Spleen (tissue), 11 donors: ENCODE measurements around the gene LGI4. TPM values are rescaled to one million over a fixed set of nuclear protein-coding genes. Genes with fewer than 3 reads are reported as not detected.

Experiments
- DNase-seq: peaks from one replicate; pipeline ENCODE4 v3.0.0-alpha.2; 2020
- H3K27ac ChIP-seq, 8 donors: fragments of 200-600 bp; sonication (generic) in 7 of 8; 1 replicate in 4 of 8; 2 replicates in 4 of 8; pipeline versions ENCODE4 v1.5.0 to v1.8.0; 2016 to 2021; ENCODE audit warnings: inconsistent platforms in 4 of 8, mild to moderate bottlenecking in 4 of 8, moderate library complexity in 1 of 8
- H3K27me3 ChIP-seq, 7 donors: fragments of 200-600 bp; sonication (generic) in 6 of 7; replicated peaks in 1 of 7; 1 replicate in 4 of 7; 2 replicates in 3 of 7; pipeline versions ENCODE4 v1.5.0 to v1.8.0; 2016 to 2021; ENCODE audit warnings: inconsistent platforms in 3 of 7, mild to moderate bottlenecking in 1 of 7
- H3K36me3 ChIP-seq, 6 donors: fragments of 200-600 bp; sonication (generic) in 5 of 6; 1 replicate in 4 of 6; 2 replicates in 2 of 6; pipeline versions ENCODE4 v1.5.0 to v1.8.0; 2016 to 2021; ENCODE audit warnings: inconsistent platforms in 2 of 6
- H3K4me1 ChIP-seq, 6 donors: fragments of 200-600 bp; sonication (generic) in 5 of 6; 1 replicate in 3 of 6; 2 replicates in 3 of 6; pipeline versions ENCODE4 v1.5.0 to v1.8.0; 2016 to 2021; ENCODE audit warnings: inconsistent platforms in 3 of 6
- H3K4me3 ChIP-seq, 8 donors: fragments of 200-600 bp; sonication (generic) in 7 of 8; 1 replicate in 4 of 8; 2 replicates in 4 of 8; pipeline versions ENCODE4 v1.5.0 to v1.8.0; 2016 to 2021; ENCODE audit warnings: inconsistent platforms in 4 of 8, mild to moderate bottlenecking in 4 of 8, moderate library complexity in 2 of 8
- H3K9me3 ChIP-seq, 8 donors: fragments of 200-600 bp; sonication (generic) in 7 of 8; 1 replicate in 4 of 8; 2 replicates in 4 of 8; pipeline versions ENCODE4 v1.5.0 to v1.8.0; 2016 to 2021; ENCODE audit warnings: inconsistent platforms in 4 of 8
- POLR2A ChIP-seq, 3 donors: fragments of 450-650 bp; IDR thresholded peaks; one replicate each; pipeline ENCODE4 v1.5.1; 2017; ENCODE audit warnings: antibody characterized with exemption in 3 of 3, mild to moderate bottlenecking in 1 of 3
- POLR2AphosphoS5 ChIP-seq, 3 donors: sonication (generic); formaldehyde crosslinking; IDR thresholded peaks; one replicate each; pipeline ENCODE4 v1.5.1; 2017; ENCODE audit warnings: antibody characterized with exemption in 3 of 3
- WGBS, 5 donors: extraction: QIAGEN DNeasy Blood & Tissue Kit in 3 of 5; methylation state at CpG; one replicate each; pipeline versions ENCODE4 v1.1.5 to v1.1.7; 2013 to 2018; 5-methylcytosine and 5-hydroxymethylcytosine counted together
- intact Hi-C: fragments of 100-400 bp; cut with DNase I; formaldehyde crosslinking; loops from one replicate; pipeline ENCODE4 v1.15.0; 2023; ENCODE audit warnings: low total_unique reads
- polyA plus RNA-seq, 3 donors: library from polyadenylated mRNA; stranded (reverse); fragments of 200-250 nt; gene quantifications; one replicate each; pipeline ENCODE4 v1.2.1, GENCODE V29; 2013
- total RNA-seq, 7 donors: library from RNA; depleted of rRNA in 3 of 7; stranded (reverse); fragments of >200 nt in 3 of 7; fragmentation: NEBNext Ultra II Directional in 4 of 7; extraction: Animal tissue kit (Norgen Biotek cat#: 25700) in 4 of 7; gene quantifications; one replicate each; pipeline versions ENCODE4 v1.1.0 to v1.2.1, GENCODE V29; 2016 to 2021
- TF ChIP-seq, protein P1 (sequence below), 11 experiments: fragments of 200-600 bp in 7 of 11; fragments of 450-650 bp in 4 of 11; sonication (generic) in 4 of 11; IDR thresholded peaks in 8 of 11; conservative IDR thresholded peaks in 3 of 11; 1 replicate in 7 of 11; 2 replicates in 4 of 11; pipeline versions ENCODE4 v1.4.0 to v1.8.0; 2016 to 2021; ENCODE audit warnings: antibody characterized with exemption in 11 of 11, inconsistent platforms in 4 of 11, mild to moderate bottlenecking in 1 of 11
- donor health status: healthy with polysubstance abuse.
- donor health status: DM: no; HTN: no; CAD: no; lungs with moderate emphysema.
- donor health status: DM: no; HTN: no; CAD: no.
- donor health status: Bipolar disorder and iron deficiency.
- donor health status: healthy.
- donor health status: DM: no; HTN: no; CAD: no.
- donor health status: DM: yes; HTN: yes; CAD: no.

The LGI4 gene
- total and polyA plus RNA-seq, 10 donors = 0.68 to 9.7 (median 1.6) TPM; not detected in 1

DNA sequence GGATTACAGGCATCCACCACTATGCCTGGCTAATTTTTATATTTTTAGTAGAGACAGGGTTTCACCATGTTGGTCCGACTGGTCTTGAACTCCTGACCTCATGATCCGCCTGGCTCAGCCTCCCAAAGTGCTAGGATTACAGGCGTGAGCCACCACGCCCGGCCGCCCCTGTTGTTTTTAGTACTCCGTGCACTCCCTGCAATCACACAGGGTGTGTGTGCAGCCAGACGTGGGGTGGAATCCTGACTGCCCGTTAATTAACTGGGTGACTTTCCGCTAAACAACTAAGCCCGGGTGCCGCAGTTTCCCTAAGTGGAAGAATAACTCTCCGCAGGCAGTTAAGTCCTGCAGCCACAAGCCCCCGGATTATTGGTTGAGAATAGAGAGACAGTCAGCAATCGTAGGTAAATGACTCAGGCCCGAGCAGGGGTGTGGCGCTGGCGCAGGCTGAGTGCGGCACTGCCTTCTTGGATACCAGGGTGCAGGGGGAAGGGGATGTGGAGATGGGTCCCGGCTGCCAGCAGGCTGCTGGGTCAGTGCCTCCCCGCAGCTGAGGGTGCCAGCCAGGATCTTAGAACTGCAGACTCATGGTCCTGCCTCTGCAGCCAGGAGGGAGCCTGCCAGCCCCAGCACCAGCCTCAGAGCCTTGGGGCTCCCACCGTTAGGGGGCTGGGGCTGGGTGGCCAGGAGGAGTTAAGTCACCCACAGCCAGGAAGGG, 25.3 kb downstream of the LGI4 start:
- Histone ChIP-seq H3K27me3 (peaks cover 0 to 23% (median 0%) of the 10 kb centered on the region in 7 donors), H3K27ac (no peak overlapping the region), H3K4me3 (no peak overlapping the region), H3K4me1 (peaks cover 3 to 7% (median 4%) of the 10 kb centered on the region in 6 donors), H3K36me3 (no peaks in the 10 kb centered on the region), H3K9me3 (no peaks in the 10 kb centered on the region)
- TF ChIP-seq POLR2A (IDR thresholded peaks at IDR 0.05) = no peak
- TF ChIP-seq, protein P1, sequence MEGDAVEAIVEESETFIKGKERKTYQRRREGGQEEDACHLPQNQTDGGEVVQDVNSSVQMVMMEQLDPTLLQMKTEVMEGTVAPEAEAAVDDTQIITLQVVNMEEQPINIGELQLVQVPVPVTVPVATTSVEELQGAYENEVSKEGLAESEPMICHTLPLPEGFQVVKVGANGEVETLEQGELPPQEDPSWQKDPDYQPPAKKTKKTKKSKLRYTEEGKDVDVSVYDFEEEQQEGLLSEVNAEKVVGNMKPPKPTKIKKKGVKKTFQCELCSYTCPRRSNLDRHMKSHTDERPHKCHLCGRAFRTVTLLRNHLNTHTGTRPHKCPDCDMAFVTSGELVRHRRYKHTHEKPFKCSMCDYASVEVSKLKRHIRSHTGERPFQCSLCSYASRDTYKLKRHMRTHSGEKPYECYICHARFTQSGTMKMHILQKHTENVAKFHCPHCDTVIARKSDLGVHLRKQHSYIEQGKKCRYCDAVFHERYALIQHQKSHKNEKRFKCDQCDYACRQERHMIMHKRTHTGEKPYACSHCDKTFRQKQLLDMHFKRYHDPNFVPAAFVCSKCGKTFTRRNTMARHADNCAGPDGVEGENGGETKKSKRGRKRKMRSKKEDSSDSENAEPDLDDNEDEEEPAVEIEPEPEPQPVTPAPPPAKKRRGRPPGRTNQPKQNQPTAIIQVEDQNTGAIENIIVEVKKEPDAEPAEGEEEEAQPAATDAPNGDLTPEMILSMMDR (IDR thresholded peaks at IDR 0.05 in 8 of 11, conservative IDR thresholded peaks at IDR 0.05 in 3 of 11) = no peak
- TF ChIP-seq POLR2AphosphoS5 (IDR thresholded peaks at IDR 0.05) = no peak
- 73 to 83% (median 76%) methylated on average over 22 of the region's 22 CpGs for WGBS, 5 donors
- intact Hi-C loops = no loop called here
- DNase-seq = no peak

DNA sequence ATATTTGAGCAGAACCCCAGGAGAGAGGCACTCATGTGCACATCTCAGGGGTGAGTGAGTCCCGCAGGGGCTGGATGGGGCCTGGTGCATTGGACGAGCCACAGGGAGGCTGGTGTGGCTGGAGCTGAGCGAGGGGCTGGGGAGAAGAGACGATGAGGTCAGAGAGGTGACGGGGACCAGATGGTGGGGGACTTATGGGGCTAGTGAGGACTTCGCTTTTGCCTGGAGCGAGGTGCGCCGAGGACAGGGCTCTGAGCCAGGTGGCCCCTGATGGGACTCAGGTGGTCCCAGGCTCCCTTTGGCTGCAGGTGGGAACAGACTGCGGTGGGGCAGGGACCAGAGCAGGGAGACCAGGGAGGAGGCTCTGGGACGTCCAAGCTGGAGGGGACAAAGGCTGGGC, 26.1 kb downstream of the LGI4 start:
- WGBS, 5 donors = 81 to 89% (median 83%) methylated on average over 11 of the region's 11 CpGs
- no peak for DNase-seq
- no peak for TF ChIP-seq POLR2AphosphoS5 (IDR thresholded peaks at IDR 0.05)
- no peak for TF ChIP-seq POLR2A (IDR thresholded peaks at IDR 0.05)
- TF ChIP-seq, protein P1 (IDR thresholded peaks at IDR 0.05 in 8 of 11, conservative IDR thresholded peaks at IDR 0.05 in 3 of 11) = no peak
- Histone ChIP-seq H3K36me3 (no peaks in the 10 kb centered on the region), H3K27me3 (peaks cover 0 to 19% (median 0%) of the 10 kb centered on the region in 7 donors), H3K4me3 (no peak overlapping the region), H3K27ac (no peak overlapping the region), H3K4me1 (no peaks in the 10 kb centered on the region), H3K9me3 (no peaks in the 10 kb centered on the region)
- intact Hi-C loops = no loop called here

DNA sequence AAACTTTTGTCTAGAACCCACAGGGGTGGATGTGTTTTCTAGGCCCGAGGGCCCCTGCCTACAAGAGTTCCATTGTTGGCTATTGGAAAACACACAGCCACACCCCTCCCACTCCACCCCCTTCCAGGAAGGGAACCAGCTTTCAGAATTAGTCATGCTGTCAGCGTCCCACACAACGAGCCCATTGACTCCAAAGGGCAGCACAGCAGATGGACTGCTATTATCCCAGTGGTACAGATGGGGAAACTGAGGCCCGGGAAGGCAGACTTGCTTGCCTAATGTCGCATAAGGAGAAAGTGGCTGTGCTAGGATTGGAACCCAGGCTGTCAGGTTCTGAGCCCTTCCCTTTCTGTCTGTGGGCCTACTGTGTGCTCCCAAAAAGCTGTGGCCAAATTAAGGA, 27.3 kb downstream of the LGI4 start:
- no peak for TF ChIP-seq POLR2AphosphoS5 (IDR thresholded peaks at IDR 0.05)
- no peak for TF ChIP-seq POLR2A (IDR thresholded peaks at IDR 0.05)
- TF ChIP-seq, protein P1 (IDR thresholded peaks at IDR 0.05 in 8 of 11, conservative IDR thresholded peaks at IDR 0.05 in 3 of 11) = no peak
- Histone ChIP-seq H3K27me3 (peaks cover 0 to 19% (median 0%) of the 10 kb centered on the region in 7 donors), H3K4me1 (no peaks in the 10 kb centered on the region), H3K9me3 (no peaks in the 10 kb centered on the region), H3K36me3 (no peaks in the 10 kb centered on the region), H3K4me3 (no peak overlapping the region), H3K27ac (no peak overlapping the region)
- intact Hi-C loops = no loop called here
- WGBS, 5 donors = 17 to 49% (median 34%) methylated on average over 2 to 5 of the region's 5 CpGs
- DNase-seq = no peak

DNA sequence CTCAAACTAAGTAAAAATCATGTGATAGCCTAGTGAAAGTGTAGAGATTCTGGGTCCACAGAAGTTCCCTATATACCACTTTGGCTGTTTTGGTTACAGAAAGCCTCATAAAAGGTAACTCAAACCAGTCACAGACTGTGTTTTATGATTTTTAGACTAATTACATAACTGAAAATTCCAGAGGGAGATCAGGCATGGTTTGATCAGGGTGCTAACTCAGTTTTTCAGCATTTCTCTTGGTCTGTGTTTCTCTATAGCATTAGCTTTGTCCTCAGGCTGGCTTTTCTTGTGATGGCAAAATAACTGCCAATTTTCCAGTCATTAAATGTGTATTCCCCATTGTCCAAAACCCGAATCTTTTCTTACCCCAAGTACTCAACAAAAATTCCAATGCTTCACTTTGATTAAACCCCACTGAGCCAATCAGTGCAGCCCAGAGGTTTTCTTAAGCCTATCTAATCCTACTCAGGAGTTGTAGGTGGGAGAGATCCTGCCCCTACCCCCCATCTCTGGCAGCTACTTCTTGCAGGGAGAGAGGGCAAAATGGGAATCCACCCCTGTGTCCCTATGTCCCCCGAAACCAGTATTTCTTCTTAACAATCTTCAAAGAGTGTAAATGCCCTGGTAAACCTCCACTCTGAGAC, 27.8 kb downstream of the LGI4 start:
- no peak for TF ChIP-seq POLR2AphosphoS5 (IDR thresholded peaks at IDR 0.05)
- TF ChIP-seq, protein P1 (IDR thresholded peaks at IDR 0.05 in 8 of 11, conservative IDR thresholded peaks at IDR 0.05 in 3 of 11) = no peak
- TF ChIP-seq POLR2A (IDR thresholded peaks at IDR 0.05) = no peak
- Histone ChIP-seq H3K27ac (no peak overlapping the region), H3K4me1 (no peaks in the 10 kb centered on the region), H3K36me3 (no peaks in the 10 kb centered on the region), H3K27me3 (peaks cover 0 to 16% (median 0%) of the 10 kb centered on the region in 7 donors), H3K9me3 (no peaks in the 10 kb centered on the region), H3K4me3 (no peak overlapping the region)
- DNase-seq = no peak
- intact Hi-C loops = no loop called here
- 44 to 100% (median 58%) methylated on average over 1 to 2 of the region's 2 CpGs for WGBS, 5 donors
